ENCODE measurements around the gene BABAM1. TPM values are rescaled to one million over a fixed set of nuclear protein-coding genes. Genes with fewer than 3 reads are reported as not detected.

The BABAM1 gene
- total RNA-seq (2014; rRNA removed; shearing (Covaris generic)), result 154 and 167 TPM in 2 replicates

DNA sequence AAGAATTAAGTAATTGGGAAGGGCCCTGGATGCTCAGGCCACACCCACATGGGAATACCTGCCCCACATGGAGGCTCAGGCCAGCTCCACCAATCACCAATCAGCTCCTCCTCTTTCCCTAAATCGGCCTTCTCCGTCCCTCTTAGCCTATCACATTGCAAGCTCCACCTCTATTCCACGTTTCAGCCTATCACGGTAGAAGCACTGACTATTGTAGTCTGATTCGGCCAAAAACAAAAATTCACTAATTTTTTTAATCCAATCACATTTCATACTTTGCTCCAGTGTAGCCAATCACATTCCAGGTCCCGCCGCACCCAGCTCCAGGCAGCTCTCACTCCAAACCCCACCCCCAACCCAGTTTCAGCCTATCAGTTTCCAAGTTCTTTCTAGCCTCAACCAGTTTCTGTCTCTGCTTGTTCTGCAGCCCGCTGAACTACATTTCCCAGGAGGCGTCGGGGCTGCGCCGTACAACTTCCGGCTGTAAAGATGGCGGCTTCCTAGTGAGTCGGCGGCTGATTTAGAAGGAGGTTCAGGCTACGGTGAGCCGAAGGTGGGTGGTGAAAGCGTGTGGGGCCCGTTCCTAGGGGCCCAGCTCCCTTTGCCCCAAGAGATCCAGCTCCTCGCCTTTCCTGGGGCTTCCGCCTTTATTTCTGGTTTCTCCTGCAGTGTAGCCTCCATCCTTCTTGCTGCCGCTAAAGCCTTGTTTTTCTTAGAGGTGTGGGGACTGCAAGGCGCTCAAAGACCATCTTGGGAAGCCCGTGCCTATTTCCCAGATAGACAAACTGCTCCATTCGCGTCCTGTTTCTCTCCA is at the start of gene BABAM1:
BABAM1 (plus strand) TSS at position 469 of the 814 bp plus-strand sequence. CDS start 1,364 bp downstream, outside the sequence.
- DNase-seq (ENCODE audit: low spot score), result peak; percentile 99

DNA sequence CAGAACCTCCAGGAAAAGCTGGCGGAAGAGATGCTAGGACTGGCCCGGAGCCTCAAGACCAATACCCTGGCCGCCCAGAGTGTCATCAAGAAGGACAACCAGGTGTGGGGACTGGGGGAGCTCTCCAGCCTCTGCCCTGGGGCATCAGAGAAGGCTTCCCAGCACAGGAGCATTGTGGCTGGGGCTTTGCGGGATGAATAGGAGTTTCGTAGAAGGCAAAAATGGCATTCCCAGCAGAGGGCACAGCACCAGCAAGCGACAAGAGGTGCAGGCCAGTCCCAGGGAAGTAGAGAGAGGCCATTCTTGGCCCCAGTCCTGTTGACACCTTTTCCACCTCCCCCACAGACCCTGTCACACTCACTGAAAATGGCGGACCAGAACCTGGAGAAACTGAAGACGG is 48.0 kb upstream of the BABAM1 start:
- DNase-seq (ENCODE audit: low spot score), result no peak

DNA sequence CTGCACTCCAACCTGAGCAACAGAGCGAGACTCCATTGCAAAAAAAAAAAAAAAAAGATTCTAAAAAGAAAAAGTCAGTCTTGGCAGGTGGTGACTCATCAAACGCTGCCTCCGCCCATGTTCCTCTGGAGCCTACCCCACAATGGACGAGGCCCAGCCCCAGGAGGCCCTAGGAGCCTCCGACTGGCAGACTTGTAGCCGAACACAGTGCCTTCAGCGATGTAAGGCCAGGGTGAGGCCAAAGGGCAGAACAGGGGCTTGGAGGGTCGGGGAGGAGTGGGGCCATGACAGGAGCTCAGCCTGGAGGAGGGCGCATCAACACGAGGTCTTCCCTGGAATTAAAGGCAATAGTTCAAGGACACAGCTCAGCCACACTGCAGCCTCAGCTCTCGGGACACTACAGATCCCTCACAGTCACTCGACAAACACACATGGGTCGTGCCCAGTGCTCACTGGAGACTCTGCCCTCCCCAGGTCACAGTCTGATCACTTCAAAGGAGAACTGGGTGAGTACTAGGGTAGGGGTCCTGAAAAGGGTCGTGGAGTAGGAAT is 47.0 kb upstream of the BABAM1 start:
- DNase-seq (ENCODE audit: low spot score), result peak; percentile 83

DNA sequence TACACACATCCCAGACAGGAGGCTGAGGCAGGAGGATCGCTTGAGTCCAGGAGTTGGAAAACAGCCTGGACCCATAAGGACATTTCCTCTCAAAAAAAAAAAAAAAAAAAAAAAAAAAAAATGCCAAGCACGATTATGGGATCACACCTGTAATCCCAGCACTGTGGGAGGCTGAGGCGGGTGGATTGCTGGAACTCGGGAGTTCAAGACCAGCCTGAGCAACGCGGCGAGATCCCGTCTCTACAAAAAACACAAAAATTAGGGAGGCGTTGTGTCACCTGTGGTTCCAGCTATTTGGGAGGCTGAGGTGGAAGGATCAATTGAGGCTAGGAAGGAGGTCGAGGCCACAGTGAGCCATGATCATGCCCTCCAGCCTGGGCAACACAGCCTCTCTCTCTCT is 42.2 kb upstream of the BABAM1 start:
- no peak for DNase-seq (ENCODE audit: low spot score)

DNA sequence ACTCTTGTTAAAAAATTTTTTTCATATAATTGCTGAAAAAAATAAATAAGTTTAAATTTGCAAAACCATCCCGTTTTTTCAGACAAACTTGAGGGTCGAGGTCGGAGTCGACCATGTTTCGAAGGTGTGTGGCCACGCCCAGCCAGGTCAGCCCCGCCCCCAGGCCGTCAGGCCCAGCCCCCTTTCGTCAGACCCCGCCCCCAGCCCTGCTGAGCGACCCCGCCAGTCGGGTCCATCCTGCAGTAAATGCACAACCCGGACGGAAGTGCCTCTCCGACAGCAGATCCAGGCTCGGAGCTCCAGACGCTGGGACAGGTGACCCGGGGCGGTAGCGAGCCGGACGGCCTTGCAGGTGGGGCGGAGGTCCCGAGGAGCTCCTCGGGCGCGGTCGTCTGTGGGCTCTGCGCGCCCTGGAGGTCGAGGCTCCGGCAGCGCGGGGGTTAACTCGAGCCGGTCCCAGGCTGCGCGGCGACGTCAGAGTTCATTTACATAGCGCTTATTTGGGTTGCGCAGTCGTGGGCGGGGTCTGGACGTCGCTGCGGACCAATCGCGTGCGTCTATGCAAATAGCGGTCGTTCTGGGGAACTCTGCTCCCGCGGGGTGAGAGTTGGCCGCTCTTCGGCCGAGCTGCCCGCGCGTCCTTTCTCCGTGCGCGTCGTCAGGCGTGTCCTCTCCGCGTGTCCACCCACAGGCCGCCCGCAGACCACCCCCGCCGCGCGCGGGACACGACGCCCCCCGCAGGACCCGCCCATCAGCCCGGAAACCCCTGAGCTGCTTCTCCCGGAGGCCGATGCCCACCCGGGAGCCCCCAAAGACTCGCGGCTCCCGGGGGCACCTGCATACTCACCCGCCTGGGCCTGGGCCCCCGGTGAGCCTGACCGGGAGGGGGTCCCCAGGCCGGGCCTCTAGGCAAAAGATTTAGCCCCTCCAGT is 41.0 kb upstream of the BABAM1 start, which contains the start of gene OCEL1:
OCEL1 (plus strand) TSS at position 225 of the 932 bp plus-strand sequence; CDS start at position 247, 22 bp downstream.
- DNase-seq (ENCODE audit: low spot score), result peak; percentile 99

DNA sequence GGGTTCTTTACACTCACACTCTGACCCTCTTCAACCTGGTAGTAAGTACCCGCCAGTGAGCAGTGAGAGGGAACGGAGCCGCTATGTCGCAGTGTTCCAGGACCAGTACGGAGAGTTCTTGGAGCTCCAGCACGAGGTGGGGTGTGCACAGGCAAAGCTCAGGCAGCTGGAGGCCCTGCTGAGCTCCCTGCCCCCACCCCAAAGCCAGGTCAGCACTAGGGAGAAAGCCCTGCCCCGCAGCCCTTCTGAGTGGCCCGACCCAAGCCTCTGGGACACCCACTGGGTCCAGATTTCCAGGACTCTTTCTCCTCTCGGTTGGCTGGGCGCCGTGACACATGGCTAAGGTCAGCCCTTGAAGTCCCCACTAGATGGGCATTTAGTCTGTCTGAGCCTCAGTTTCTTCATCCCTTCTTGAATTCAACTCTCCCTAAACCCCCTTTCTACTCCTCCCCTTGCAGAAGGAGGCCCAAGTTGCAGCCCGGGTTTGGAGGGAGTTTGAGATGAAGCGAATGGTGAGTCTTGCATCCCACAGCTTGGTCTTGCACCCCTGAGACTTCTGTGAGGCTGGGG is 39.4 kb upstream of the BABAM1 start:
- DNase-seq (ENCODE audit: low spot score), result no peak

DNA sequence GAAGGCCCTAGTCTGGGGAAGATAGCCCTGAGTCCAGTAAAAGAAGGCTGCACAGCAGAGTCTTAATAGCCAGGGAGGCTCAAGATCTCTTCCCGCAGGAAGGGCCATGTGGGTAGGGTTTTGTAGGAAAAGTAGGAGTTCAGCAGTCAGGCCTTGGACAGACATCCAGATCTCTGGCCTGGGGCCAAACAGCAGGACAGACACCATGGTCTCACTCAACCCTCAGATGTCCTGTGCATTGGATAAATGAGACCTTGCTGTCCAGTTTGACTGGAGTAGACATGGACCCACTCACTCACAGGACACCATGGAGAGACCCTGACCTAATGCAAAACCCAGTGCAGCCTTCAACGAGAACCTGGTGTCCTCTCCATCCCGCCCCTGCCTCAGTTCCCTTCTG is 37.4 kb upstream of the BABAM1 start:
- DNase-seq (ENCODE audit: low spot score), result no peak

DNA sequence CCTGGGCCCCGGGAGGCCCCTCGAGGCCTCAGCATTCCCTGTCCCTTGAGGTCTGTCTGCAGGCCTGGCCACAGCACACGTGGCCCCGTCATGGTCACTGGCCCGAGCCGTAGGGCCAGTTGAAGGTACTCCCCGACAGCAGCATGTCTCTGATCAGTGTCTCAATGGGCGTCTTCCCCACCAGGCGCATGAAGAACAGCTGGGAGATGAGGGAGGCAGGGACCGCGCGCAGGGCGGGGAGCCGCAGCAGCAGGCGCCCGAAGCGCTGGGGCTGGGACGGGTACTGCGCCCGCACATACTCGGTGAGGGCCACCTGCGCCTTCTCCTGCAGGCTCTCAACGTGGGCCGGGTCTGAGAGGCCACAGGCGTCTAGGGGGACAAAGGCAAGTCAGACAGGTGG is 35.0 kb upstream of the BABAM1 start:
- no peak for DNase-seq (ENCODE audit: low spot score)

DNA sequence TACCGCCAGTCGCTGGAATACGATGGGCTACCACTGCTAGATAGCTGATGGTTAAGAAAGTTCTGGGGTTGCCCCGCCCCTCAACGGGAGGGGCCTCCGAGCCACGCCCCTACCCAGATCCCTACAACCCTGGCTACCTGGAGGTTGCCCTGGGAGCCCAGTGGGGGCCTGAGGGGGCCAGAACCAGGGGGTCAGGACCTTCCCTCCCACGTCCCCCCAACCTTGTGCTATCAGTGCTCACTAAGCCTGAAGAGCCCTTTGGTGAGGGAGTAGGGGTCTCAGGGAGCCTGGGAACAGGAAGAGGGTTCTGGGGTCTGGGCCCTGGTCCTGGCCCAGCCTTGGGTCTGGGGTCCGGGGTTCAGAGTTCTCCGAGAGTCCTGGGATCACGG is 32.3 kb upstream of the BABAM1 start:
- no peak for DNase-seq (ENCODE audit: low spot score)

DNA sequence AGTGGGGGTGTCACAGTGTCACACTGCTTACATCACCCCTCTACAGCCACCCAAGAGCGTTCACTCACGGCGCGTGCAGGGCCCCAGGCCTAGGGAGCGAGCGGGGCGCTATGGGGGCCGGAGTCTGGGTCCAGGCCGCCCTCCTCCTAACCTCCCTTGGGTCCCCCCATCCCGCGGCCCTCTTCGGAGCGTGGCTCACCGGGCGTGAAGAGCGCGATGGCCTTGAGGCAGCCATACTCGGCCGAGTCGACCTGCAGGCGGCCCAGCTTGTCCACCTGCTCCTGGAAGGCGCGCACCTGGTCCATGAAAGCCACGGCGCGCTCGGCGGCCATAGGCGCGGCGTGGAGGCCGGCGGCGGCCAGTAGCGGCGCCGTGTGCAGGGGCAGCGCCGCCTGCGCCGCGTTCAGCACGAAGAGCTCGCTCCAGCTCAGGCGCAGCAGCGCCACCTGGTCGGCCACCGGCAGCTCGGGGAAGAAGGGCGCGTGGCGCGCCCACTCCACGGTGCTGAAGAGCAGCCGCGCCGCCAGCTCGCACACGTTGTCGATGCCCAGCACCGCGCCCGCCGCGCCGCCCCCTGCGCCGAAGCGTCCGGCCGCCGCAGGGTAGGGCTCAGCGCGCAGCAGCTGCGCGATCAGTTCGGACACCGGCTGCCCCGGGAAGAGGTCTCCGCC is 31.8 kb upstream of the BABAM1 start:
- DNase-seq (ENCODE audit: low spot score), result peak; percentile 61

DNA sequence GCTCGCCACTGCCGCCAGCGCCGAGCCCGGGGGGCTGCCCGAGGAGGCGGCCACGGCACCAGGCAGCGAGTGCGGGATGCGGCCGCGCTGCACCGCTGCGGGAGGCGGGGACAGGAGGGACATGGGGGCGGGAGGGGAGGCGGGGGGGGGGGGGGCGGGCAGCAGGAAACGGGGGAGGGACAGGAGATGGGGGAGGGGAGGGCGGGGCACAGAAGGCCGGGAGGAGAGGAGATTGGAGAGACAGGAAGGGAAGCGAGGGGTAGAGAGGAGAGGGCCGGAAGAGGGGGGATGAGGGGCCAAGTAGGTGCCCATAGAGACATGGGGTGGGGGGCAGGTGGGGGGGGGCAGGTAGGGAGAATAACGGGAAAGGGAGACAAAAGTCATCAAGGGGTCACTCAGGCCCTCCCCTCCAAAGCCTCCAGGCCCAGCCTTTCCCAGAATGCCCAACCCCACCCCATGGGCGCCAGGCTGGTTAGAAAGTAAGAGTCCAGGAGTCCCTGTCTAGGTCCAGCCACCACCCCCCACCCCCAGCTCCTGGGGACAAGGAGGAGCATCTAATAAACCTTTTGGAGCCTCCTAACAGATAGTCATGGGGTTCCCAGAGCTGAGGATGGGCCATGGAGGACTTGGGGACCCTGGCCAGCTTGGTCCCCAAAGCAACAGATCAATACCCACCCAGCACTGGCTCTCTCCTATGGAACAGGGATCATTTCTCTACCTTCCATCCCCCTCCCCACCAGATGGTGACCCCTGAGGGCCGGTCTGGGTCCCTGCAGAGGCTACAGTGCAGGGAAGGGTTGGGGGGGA is 31.1 kb upstream of the BABAM1 start:
- DNase-seq (ENCODE audit: low spot score), result peak; percentile 62

DNA sequence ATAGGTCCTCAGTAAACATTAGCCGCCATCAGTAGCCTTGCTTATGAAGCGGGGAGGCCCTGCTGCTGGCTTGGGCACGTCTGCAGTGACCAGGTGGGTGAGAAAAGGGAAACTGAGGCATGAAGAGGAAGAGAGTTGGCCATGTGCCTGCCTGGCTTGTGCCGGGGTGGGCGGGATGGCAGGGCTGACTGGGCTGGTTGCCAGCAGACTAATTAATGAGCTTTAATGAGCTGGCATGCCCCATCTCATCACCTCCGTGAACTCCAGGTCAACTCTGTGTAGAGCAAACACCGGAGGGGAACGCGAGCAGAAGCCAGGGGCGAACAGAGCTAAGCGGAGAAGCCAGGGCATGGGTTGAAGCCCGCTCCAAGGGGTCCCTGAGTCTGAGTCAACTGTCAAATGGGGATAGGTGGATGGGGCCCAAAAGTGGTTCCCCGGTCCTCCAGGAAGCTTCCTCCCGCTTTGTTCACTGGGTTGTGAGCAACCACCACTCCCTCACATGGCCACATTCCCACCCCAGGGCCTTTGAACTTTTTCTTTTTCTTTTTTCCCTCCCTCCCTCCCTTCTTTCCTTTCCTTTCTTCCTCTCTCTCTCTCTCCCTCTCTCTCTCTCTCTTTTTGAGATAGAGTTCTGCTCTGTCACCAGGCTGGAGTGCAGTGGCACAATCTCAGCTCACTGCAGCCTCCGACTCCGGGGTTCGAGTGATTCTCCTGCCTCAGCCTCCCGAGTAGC is 30.3 kb upstream of the BABAM1 start:
- DNase-seq (ENCODE audit: low spot score), result no peak

DNA sequence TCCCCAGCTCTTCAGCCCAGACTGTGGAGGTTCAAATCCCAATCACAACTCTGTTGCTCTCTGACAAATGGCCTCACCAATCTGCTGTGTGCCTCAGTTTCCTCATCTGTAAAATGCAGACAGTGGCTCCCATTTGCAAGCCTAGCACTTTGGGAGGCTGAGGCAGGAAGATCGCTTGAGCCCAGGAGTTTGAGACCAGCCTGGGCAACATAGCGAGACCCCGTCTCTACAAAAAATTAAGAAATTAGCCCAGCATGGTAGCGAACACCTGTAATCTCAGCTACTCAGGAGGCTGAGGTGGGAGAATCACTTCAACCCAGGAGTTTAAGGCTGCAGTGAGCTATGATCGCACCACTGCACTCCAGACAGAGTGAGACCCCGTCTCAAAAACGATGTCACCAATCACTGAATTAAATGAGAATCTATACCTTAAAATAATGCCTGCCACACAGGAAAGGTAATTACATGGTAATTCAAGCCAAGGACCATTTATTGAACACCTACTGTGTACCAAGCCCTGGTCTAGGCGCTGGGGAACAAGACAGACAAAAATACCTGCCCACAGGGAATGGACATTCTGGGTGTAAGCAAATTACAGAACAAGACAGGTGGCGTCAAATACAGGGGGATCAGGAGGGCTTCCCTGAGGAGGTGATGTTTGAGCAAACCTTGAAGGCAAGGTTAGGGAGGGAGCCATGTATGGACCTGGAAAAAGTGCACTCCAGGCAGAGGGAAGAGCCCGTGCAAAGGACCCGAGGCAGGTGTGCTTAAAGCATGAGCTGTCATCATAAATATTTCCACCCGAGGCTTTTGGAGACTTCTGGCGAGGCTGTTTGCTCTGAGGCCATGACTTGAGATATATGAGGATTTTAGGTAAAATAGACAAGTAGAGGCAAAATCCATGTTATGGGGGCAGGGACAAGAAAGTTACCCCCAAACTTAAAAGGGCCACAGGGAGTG is 29.2 kb upstream of the BABAM1 start:
- no peak for DNase-seq (ENCODE audit: low spot score)

DNA sequence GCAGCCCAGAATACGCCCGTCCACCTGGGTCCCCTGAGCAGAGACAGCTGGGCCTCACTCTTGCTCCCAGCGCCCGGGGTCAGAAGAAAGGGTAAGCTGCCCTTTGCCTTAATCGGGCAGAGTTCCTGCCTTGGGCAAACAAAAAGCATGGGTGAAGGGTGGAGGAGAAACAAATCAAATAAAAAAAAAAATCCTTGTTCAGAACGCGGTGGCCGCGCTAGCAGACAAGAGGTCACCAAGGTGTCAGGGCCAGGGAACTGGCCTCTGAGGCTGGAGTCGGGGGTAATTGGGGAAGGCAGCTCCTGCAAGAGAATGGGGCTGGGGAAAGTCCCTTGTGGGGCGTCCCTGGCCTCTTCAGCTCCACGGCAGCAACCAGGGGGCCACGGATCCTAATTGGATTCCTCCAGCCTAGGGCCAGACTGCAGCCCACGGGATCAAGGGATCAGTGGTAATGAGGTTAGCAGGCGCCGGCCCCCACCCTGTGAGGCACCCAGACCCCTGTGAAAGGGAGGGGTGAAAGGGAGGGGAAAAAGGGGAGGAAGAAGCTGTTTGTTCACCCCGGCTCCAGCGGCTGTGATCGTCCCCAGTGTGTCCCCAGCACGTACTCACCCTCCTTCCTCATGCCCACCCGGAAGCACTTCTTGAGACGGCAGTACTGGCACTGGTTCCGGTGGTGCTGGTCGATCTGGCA is 27.0 kb upstream of the BABAM1 start:
- DNase-seq (ENCODE audit: low spot score), result no peak

DNA sequence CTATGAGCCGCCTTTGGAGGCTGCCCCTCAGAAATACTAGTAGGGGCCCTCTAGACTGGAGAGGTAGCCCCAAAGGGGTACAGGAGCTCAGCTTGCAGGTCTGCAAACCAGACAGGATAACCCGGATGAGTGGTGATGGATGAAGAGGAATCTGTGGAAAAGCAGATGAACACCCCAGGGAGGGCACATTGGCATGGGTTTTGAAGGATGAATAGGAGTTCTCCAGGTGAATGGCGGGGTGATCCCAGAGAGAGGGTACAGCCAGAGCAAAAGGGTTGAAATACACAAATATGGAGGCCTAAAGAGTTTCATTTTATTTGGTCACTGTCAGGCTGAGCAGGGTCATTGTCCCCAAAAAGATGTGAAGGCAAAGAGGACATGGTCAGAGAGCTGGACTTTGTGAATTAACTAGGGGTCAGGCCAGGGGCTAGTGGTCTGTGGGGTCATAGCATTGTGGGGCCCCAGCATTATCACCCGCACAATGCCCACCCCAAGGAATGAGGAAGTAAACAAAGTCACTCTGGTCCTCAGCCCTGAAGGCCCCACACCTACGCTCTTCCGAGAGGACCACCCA is 26.3 kb upstream of the BABAM1 start:
- DNase-seq (ENCODE audit: low spot score), result no peak

DNA sequence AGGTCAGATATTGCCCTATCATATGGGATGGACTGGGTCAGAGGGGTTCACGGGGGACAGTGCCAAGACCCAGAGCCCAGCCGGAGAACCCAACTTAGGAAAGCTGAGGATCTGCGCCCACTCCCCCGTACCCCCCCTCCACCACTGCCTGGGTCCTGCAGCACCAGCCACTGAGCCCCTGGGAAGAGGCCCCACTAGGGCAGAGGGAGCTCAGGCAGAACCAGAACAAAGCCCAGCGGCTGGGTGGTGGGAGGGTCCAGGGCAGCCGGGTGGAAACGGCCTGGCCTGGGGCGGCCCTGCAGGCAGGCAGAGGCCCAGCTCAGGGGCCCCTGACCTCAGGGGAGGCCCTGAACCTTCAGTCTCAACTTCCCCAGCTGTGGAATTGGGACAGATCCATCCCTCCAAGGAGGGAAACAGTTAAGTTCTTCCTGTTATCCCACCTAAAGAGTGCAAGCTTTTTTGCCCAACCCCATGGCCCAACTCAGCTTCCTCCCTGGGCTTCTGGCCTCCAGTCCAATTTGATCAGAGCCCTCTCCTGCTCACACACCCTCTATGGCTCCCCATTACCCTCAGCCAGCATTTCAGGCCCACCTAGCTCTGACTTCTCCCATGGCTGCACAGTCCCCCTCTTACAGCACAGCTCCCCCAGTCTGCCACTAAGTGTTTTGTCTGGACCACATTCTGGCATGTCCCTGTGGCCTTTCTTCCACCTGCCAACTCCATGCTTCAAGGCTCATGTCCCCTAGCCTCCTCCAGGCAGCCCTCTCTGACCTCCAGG is 24.6 kb upstream of the BABAM1 start:
- no peak for DNase-seq (ENCODE audit: low spot score)

Measured in H4 (cell line).